ENCODE results near the gene ANO1.

GRCh38 chr11:70100791-70101190 lies 22.7 kb downstream of the ANO1 start:
- TF ChIP-seq CTCF (IDR thresholded peaks at IDR 0.05): no peak
- no peak for TF ChIP-seq POLR2A (IDR thresholded peaks at IDR 0.05)
